Astrocyte of the spinal cord (primary cell): ENCODE measurements around the gene PRRC2C.
"Not testable (repeated sequence)": the region's sequence is repeated elsewhere in the genome, so short reads cannot be mapped to it uniquely, and the experiment has no call there.

Experiments used
- DNase-seq: peaks from one replicate; pipeline ENCODE4 v3.0.0; 2011; ENCODE audit warnings: low read depth, low spot score
- H3K4me3 ChIP-seq: 2 replicates; pipeline ENCODE4 v1.5.1; 2011; ENCODE audit warnings: low read depth, mild to moderate bottlenecking, low read length, moderate library complexity
- in situ Hi-C: cut with HindIII; loops from 2 replicates; pipeline ENCODE4 v1.10.0; 2017; ENCODE audit warnings: low sequenced_read_pairs
- TF ChIP-seq, protein P1 (sequence below): IDR thresholded peaks from 2 replicates; pipeline ENCODE4 v1.5.1; 2012; ENCODE audit warnings: low read depth, mild to moderate bottlenecking, low read length, inconsistent platforms

The PRRC2C gene

GRCh38 chr1:171532520-171532919 lies 47.2 kb downstream of the PRRC2C start:
- in situ Hi-C loops: no loop called here

GRCh38 chr1:171545523-171545922 lies 60.2 kb downstream of the PRRC2C start:
- DNase-seq: no peak
- H3K4me3 ChIP-seq: no peak overlapping the region
- TF ChIP-seq, protein P1, sequence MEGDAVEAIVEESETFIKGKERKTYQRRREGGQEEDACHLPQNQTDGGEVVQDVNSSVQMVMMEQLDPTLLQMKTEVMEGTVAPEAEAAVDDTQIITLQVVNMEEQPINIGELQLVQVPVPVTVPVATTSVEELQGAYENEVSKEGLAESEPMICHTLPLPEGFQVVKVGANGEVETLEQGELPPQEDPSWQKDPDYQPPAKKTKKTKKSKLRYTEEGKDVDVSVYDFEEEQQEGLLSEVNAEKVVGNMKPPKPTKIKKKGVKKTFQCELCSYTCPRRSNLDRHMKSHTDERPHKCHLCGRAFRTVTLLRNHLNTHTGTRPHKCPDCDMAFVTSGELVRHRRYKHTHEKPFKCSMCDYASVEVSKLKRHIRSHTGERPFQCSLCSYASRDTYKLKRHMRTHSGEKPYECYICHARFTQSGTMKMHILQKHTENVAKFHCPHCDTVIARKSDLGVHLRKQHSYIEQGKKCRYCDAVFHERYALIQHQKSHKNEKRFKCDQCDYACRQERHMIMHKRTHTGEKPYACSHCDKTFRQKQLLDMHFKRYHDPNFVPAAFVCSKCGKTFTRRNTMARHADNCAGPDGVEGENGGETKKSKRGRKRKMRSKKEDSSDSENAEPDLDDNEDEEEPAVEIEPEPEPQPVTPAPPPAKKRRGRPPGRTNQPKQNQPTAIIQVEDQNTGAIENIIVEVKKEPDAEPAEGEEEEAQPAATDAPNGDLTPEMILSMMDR: no peak
- in situ Hi-C loops: no loop called here

More at GRCh38 chr1:171532520-171532919, 47.2 kb downstream of the PRRC2C start:
- H3K4me3 ChIP-seq: no peak overlapping the region
- DNase-seq: no peak
- TF ChIP-seq, protein P1: no peak

GRCh38 chr1:171550050-171550449 lies 64.7 kb downstream of the PRRC2C start:
- TF ChIP-seq, protein P1: no peak
- no peak for DNase-seq
- no peak overlapping the region for H3K4me3 ChIP-seq
- in situ Hi-C loops: no loop called here

GRCh38 chr1:171550598-171551100 lies 65.3 kb downstream of the PRRC2C start:
- H3K4me3 ChIP-seq, DNase-seq, in situ Hi-C loops: not testable (repeated sequence)

- H3K4me3 ChIP-seq, in situ Hi-C loops, DNase-seq: not testable (repeated sequence)
Measured at GRCh38 chr1:171553960-171554359, 68.6 kb downstream of the PRRC2C start.

- no peak overlapping the region for H3K4me3 ChIP-seq
- DNase-seq: peak; percentile 18
- TF ChIP-seq, protein P1: no peak
- in situ Hi-C loops: no loop called here
Measured at GRCh38 chr1:171563675-171564074, 78.3 kb downstream of the PRRC2C start.

- no peak for DNase-seq
- H3K4me3 ChIP-seq: no peak overlapping the region
- TF ChIP-seq, protein P1: peak; percentile 16
- in situ Hi-C loops: no loop called here
Measured at GRCh38 chr1:171566467-171566866, 81.1 kb downstream of the PRRC2C start.

DNA sequence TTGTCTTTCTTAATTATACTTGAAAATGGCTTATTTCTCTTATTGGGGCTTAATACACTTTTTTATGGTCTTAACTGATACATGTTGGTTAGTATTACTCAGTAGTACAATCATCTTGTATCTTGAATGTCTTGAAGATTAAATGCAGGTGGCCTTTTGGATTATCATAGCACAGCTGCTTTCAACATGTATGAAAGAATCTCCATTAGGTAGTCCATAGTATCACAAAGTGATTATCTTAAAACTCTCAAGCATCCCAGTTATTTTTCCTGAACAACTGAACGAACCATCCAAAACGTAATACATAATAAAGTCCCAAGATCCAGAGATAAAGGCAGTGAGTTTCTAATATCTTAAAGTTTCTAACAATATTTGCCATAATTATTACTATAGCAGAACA lies 85.0 kb downstream of the PRRC2C start:
- DNase-seq: no peak
- in situ Hi-C loops: no loop called here
- TF ChIP-seq, protein P1: no peak
- H3K4me3 ChIP-seq: no peak overlapping the region
